Measurements from ENCODE around the gene BCL10.

BCL10 gene

GRCh38 chr1:85277802-85278201 is 1.4 kb upstream of the BCL10 start:
- no peak for TF ChIP-seq CREB1 (IDR thresholded peaks at IDR 0.05; ENCODE audit: low read depth)
- no peak for TF ChIP-seq EP300 (IDR thresholded peaks at IDR 0.05; ENCODE audit: borderline replicate concordance)
- TF ChIP-seq TCF12 (IDR thresholded peaks at IDR 0.05; ENCODE audit: low read depth): no peak
- TF ChIP-seq, protein P1, sequence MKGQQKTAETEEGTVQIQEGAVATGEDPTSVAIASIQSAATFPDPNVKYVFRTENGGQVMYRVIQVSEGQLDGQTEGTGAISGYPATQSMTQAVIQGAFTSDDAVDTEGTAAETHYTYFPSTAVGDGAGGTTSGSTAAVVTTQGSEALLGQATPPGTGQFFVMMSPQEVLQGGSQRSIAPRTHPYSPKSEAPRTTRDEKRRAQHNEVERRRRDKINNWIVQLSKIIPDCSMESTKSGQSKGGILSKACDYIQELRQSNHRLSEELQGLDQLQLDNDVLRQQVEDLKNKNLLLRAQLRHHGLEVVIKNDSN (IDR thresholded peaks at IDR 0.05): no peak
- no peak for TF ChIP-seq FOXM1 (IDR thresholded peaks at IDR 0.05; ENCODE audit: borderline replicate concordance, low read depth)
- TF ChIP-seq CEBPB (IDR thresholded peaks at IDR 0.05): no peak
- TF ChIP-seq RAD21 (IDR thresholded peaks at IDR 0.05; ENCODE audit: low read depth): no peak
- no peak for TF ChIP-seq REST (IDR thresholded peaks at IDR 0.05; ENCODE audit: low read depth)
- TF ChIP-seq, protein P2, sequence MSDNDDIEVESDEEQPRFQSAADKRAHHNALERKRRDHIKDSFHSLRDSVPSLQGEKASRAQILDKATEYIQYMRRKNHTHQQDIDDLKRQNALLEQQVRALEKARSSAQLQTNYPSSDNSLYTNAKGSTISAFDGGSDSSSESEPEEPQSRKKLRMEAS (IDR thresholded peaks at IDR 0.05): no peak
- TF ChIP-seq TAF1 (IDR thresholded peaks at IDR 0.05; ENCODE audit: low read depth): no peak

DNA sequence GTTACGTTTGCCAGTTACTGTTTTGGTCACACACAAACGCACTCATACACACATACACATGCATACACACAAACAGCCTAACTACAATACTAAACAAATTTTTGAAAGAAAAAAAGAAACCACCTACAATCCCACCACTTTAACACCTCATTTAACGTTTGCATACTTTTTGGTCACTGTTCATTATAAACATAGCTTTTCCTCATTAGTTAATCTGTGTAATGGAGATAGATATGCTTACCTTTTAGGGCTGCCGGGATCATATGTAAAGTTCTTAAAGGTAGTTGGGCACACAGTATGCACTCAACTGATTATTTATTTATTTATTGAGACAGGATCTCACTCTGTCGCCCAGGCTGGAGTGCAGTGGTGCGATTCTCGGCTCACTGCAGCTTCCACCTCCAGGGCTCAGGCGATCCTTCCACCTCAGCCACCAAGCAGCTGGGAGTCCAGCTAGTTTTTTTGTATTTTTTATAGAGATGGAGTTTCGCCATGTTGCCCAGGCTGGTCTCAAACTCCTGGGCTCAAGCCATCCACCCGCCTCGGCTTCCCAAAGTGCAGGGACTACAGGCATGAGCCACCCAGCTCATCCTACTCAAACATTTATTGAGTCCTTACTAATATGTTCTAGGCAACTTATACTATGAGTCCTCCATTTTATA is 677 bp upstream of the BCL10 start:
- TF ChIP-seq EP300 (IDR thresholded peaks at IDR 0.05; ENCODE audit: borderline replicate concordance): no peak
- no peak for TF ChIP-seq YY1 (IDR thresholded peaks at IDR 0.05; ENCODE audit: low read depth)
- no peak for TF ChIP-seq REST (IDR thresholded peaks at IDR 0.05; ENCODE audit: low read depth)

DNA sequence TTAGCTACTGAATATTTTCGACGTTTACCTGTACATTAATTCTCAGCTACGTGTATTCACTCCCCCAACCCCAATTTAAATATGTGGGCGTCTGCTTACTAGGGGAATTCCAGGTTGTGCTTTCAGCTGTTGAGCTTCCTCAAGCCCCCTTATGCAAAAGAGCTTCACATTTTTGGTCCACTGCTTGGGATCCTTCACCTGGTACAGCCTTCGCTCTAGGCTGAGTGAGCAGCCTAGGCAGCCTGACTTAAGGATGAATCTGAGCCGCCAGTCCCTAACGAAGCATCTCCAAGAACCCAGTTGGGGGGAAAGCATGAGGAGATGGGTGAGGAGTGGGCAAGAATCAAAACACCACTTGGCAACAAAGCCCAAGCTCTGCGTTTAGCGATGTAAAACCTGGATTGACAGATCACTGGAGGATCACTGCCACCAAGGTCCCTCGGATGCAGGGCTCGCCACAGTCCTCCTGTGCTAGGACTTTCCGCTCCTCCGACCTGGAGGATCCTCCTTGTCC is 674 bp downstream of the BCL10 start:
- TF ChIP-seq REST (IDR thresholded peaks at IDR 0.05; ENCODE audit: low read depth) (no peak), FOXM1 (IDR thresholded peaks at IDR 0.05; ENCODE audit: borderline replicate concordance, low read depth) (no peak), NFIC (IDR thresholded peaks at IDR 0.05) (0 out of 2 replicates have a peak, but pooled peaks have one; percentile 12), TEAD4 (IDR thresholded peaks at IDR 0.05) (no peak), EGR1 (IDR thresholded peaks at IDR 0.05) (no peak)
- TF ChIP-seq, protein P2 (IDR thresholded peaks at IDR 0.05): peak; percentile 12; the same call in 1 of the 2 replicates

DNA sequence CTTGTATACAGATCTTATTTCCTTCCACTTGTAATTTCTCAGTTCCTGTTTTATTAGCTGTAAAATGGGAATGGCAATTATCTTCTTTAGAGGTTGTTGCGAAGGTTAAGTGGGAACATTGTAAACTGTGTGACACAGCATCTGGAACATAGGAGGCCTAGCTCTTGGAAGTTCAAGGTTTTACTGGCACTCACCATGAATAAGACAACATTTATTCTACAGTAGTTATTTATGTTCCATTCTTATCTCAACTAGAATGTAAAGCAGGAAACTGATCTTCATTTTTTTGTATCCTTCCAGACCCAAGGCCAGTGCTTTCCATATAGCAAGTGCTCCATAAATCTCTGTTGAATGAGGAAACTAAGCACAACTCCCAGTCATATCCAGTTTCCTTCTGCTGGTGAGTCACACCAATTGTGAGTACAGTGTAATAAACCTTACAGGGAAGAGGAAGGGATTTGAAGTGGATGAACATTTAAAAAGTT is 1.4 kb downstream of the BCL10 start:
- TF ChIP-seq TAF1 (IDR thresholded peaks at IDR 0.05; ENCODE audit: low read depth) (no peak), CREB1 (IDR thresholded peaks at IDR 0.05; ENCODE audit: low read depth) (no peak), REST (IDR thresholded peaks at IDR 0.05; ENCODE audit: low read depth) (no peak), TCF12 (IDR thresholded peaks at IDR 0.05; ENCODE audit: low read depth) (no peak), ZBTB7A (IDR thresholded peaks at IDR 0.05; ENCODE audit: low read depth) (no peak), EGR1 (IDR thresholded peaks at IDR 0.05) (no peak), TEAD4 (IDR thresholded peaks at IDR 0.05) (no peak), EP300 (IDR thresholded peaks at IDR 0.05; ENCODE audit: borderline replicate concordance) (no peak), RAD21 (IDR thresholded peaks at IDR 0.05; ENCODE audit: low read depth) (no peak), YY1 (IDR thresholded peaks at IDR 0.05; ENCODE audit: low read depth) (no peak), CEBPB (IDR thresholded peaks at IDR 0.05) (no peak), FOXM1 (IDR thresholded peaks at IDR 0.05; ENCODE audit: borderline replicate concordance, low read depth) (no peak), NFIC (IDR thresholded peaks at IDR 0.05) (no peak)
- TF ChIP-seq, protein P2 (IDR thresholded peaks at IDR 0.05): no peak
- TF ChIP-seq, protein P1 (IDR thresholded peaks at IDR 0.05): no peak
